BLaER1 treated with 17β-estradiol and CSF1 and Interleukin-3, amounts not matched to agents 10 nM and 100 nM (cell line): ENCODE results near the gene PGLYRP3.

Source experiments
- H3K27ac ChIP-seq, 11 experiments: shearing (Covaris generic); formaldehyde crosslinking; 2 replicates each; pipeline ENCODE4 v1.8.1; 2022
- H3K27me3 ChIP-seq, 11 experiments: shearing (Covaris generic); formaldehyde crosslinking; 2 replicates each; pipeline ENCODE4 v1.8.1; 2022
- H3K36me3 ChIP-seq, 11 experiments: shearing (Covaris generic); formaldehyde crosslinking; 2 replicates each; pipeline ENCODE4 v1.8.1; 2022
- H3K4me1 ChIP-seq, 10 experiments: shearing (Covaris generic); formaldehyde crosslinking; 2 replicates each; pipeline ENCODE4 v1.8.1; 2022
- H3K4me2 ChIP-seq, 11 experiments: shearing (Covaris generic); formaldehyde crosslinking; 2 replicates each; pipeline ENCODE4 v1.8.1; 2022
- H3K4me3 ChIP-seq, 10 experiments: shearing (Covaris generic); formaldehyde crosslinking; 2 replicates each; pipeline ENCODE4 v1.8.1; 2022
- H3K9ac ChIP-seq, 11 experiments: shearing (Covaris generic); formaldehyde crosslinking; 2 replicates each; pipeline ENCODE4 v1.8.1; 2022
- H3K9me3 ChIP-seq, 11 experiments: shearing (Covaris generic); formaldehyde crosslinking; replicated peaks in 1 of 11; 2 replicates each; pipeline ENCODE4 v1.8.1; 2022
- H4K20me1 ChIP-seq, 11 experiments: shearing (Covaris generic); formaldehyde crosslinking; 2 replicates each; pipeline ENCODE4 v1.8.1; 2022
- Cebpa-rat ChIP-seq, 11 experiments: shearing (Covaris generic); IDR thresholded peaks; 2 replicates each; pipeline ENCODE4 v1.8.1; 2022

The PGLYRP3 gene

DNA sequence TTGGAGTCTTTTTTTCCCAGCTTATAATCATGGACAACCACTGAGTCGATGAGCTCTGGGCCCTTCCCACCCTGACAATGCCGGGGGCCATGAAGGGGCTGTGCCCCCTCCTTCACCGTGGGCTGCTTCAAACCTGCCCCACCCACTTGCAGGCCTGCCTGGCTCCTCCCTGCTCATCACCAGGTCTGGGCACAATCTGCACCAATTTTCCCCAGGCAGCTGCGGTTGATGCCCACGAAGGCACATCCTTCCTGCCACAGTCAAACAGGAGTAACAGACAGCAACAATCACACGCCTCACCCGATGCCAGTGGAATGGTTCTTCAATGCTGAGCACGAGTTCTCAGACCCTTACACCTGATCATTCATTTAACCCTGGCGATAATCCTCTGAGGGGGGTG lies 18.9 kb downstream of the PGLYRP3 start:
- Histone ChIP-seq H3K27me3 (no peaks in the 10 kb centered on the region), H3K4me2 (peak overlapping the region; percentile 79 to 96 (median 88)), H3K4me3 (peak overlapping the region in 9 of 10 experiments; percentile 12 to 59 (median 42); a peak in 15 of 20 replicates), H3K4me1 (peaks cover 45 to 75% (median 67%) of the 10 kb centered on the region in 10 experiments), H3K9ac (peak overlapping the region in 8 of 11 experiments; percentile 46 to 72 (median 64); a peak in 15 of 22 replicates), H3K9me3 (peaks cover 0 to 24% (median 2%) of the 10 kb centered on the region in 11 experiments; a peak in 8 of 22 replicates), H4K20me1 (no peaks in the 10 kb centered on the region), H3K27ac (peak overlapping the region in 10 of 11 experiments; percentile 10 to 83 (median 73); a peak in 16 of 22 replicates), H3K36me3 (no peaks in the 10 kb centered on the region)
- TF ChIP-seq Cebpa-rat (IDR thresholded peaks at IDR 0.05) = no peak

DNA sequence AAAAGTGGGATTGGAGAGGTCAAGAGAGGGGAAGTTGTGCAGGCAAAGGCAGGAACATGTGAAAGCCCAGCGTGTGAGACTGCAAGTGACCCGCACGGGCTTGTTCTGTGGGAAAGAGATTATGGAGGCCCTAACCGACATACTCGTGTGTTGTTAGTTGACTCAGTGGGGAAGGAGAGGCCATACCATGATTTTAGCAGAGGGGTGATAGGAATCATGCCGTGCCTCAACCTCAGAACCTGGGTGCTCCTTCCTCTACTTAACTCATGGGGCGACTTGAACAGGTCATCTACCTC lies 19.3 kb downstream of the PGLYRP3 start:
- TF ChIP-seq Cebpa-rat (IDR thresholded peaks at IDR 0.05) = no peak
- Histone ChIP-seq H3K9me3 (peaks cover 0 to 27% (median 0%) of the 10 kb centered on the region in 11 experiments; a peak in 8 of 22 replicates), H3K4me2 (peak overlapping the region; percentile 79 to 96 (median 88)), H3K9ac (peak overlapping the region in 9 of 11 experiments; percentile 7 to 72 (median 59); a peak in 15 of 22 replicates), H3K36me3 (no peaks in the 10 kb centered on the region), H4K20me1 (no peaks in the 10 kb centered on the region), H3K4me3 (peak overlapping the region; percentile 0 to 59 (median 41); a peak in 17 of 20 replicates), H3K27ac (peak overlapping the region in 10 of 11 experiments; percentile 10 to 83 (median 73); a peak in 18 of 22 replicates), H3K27me3 (no peaks in the 10 kb centered on the region), H3K4me1 (peaks cover 45 to 75% (median 67%) of the 10 kb centered on the region in 10 experiments)

DNA sequence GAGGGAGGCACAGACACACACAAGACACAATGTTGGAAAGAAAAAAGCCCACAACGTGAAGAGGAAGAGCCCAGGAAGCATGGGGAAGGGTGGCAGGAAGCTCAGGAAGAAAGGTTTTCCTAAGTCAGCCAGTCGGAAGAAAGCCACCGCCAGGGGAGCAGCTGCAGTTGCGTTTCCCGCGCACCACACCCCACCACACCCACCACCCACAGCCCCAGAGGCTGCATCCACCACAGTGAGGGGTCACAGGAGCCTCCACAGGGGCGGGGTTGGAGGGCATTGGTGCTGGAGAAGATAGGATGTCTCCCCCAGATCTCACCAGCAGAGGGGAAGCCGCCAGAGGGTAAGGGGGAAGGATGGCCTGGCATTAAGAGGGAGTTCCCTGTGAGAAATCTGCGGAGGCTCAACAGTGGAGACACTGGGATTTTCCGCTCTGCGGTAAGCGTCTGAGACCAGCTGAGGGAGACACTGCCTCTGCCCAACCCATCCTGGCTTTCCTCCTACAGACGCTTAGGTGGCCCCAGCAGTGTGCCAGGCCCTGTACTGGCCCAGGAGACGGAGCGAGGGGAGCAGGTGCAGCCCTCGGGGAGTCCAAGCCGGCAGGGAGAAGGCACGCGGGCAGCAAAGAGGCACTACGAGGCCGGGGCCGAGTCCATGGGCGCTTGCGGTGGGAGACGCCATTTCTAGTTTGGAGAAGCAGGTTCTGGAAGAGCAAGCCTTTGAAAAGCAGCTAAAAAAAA lies 19.8 kb downstream of the PGLYRP3 start:
- Histone ChIP-seq H3K27me3 (no peaks in the 10 kb centered on the region), H4K20me1 (no peaks in the 10 kb centered on the region), H3K9ac (peak overlapping the region in 9 of 11 experiments; percentile 7 to 72 (median 59); a peak in 16 of 22 replicates), H3K9me3 (peaks cover 0 to 26% (median 0%) of the 10 kb centered on the region in 11 experiments; a peak in 8 of 22 replicates), H3K27ac (peak overlapping the region in 10 of 11 experiments; percentile 10 to 83 (median 73); a peak in 19 of 22 replicates), H3K4me1 (peaks cover 45 to 74% (median 67%) of the 10 kb centered on the region in 10 experiments), H3K36me3 (no peaks in the 10 kb centered on the region), H3K4me3 (peak overlapping the region; percentile 0 to 59 (median 41); a peak in 17 of 20 replicates), H3K4me2 (peak overlapping the region; percentile 79 to 96 (median 88))
- TF ChIP-seq Cebpa-rat (IDR thresholded peaks at IDR 0.05) = no peak

DNA sequence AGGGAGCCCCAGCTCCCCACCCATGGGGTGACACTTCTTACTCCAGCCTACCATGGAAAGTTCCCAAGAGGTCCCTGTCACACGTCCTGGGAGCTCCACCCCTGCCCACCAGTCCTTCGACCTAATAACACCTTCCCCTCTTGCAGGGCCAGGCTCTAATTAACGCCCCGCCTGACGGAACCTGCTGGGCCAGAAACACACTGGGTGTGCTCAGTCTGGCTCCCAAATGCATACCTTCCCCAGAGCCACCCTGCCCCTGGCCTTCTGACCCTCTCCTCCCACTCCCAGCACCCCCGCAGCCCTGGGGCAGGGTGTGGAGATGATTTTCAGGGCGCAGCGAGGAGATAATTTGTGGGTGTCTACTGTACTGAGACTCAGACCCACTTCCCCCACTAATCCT lies 20.6 kb downstream of the PGLYRP3 start:
- H3K9ac ChIP-seq = peak overlapping the region in 8 of 11 experiments; percentile 46 to 72 (median 64); a peak in 12 of 22 replicates
- H3K4me3 ChIP-seq = peak overlapping the region in 6 of 10 experiments; percentile 37 to 54 (median 46); a peak in 6 of 20 replicates
- H3K36me3 ChIP-seq = no peaks in the 10 kb centered on the region
- peak overlapping the region; percentile 79 to 96 (median 88) for H3K4me2 ChIP-seq
- peaks cover 0 to 22% (median 0%) of the 10 kb centered on the region in 11 experiments; a peak in 5 of 22 replicates for H3K9me3 ChIP-seq
- H3K27ac ChIP-seq = peak overlapping the region in 8 of 11 experiments; percentile 4 to 83 (median 76); a peak in 13 of 22 replicates
- H3K4me1 ChIP-seq = peaks cover 45 to 67% (median 61%) of the 10 kb centered on the region in 10 experiments
- H3K27me3 ChIP-seq = no peaks in the 10 kb centered on the region
- TF ChIP-seq Cebpa-rat (IDR thresholded peaks at IDR 0.05) = no peak
- H4K20me1 ChIP-seq = no peaks in the 10 kb centered on the region

DNA sequence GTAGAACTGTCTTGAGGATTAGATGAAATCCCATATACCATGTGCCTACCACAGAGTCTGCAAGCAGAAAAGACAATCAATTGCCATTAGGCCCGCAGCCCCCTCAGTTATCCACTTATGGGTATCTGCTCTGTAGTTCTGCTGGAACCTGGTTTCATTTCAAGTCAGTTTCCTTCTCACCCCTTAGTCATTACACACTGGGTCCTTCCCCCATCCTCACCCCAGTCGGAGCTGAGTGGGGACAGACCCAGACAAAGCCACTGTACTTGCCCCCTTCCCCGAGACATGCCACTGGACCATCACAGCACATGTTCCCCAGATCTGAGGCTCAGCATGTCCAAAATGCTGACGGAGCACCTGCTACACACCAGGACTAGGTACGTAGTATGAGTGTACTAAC lies 21.2 kb downstream of the PGLYRP3 start:
- H3K27me3 ChIP-seq = no peaks in the 10 kb centered on the region
- peak overlapping the region in 3 of 11 experiments; percentile 59 to 69 (median 69); a peak in 3 of 22 replicates for H3K9ac ChIP-seq
- TF ChIP-seq Cebpa-rat (IDR thresholded peaks at IDR 0.05) = no peak
- H3K4me3 ChIP-seq = no peak overlapping the region
- peak overlapping the region in 4 of 11 experiments; percentile 75 to 83 (median 79); a peak in 6 of 22 replicates for H3K27ac ChIP-seq
- H3K36me3 ChIP-seq = no peaks in the 10 kb centered on the region
- peaks cover 0 to 19% (median 0%) of the 10 kb centered on the region in 11 experiments; a peak in 5 of 22 replicates for H3K9me3 ChIP-seq
- H4K20me1 ChIP-seq = no peaks in the 10 kb centered on the region
- H3K4me2 ChIP-seq = peak overlapping the region; percentile 79 to 96 (median 88)
- H3K4me1 ChIP-seq = peaks cover 45 to 61% (median 54%) of the 10 kb centered on the region in 10 experiments

DNA sequence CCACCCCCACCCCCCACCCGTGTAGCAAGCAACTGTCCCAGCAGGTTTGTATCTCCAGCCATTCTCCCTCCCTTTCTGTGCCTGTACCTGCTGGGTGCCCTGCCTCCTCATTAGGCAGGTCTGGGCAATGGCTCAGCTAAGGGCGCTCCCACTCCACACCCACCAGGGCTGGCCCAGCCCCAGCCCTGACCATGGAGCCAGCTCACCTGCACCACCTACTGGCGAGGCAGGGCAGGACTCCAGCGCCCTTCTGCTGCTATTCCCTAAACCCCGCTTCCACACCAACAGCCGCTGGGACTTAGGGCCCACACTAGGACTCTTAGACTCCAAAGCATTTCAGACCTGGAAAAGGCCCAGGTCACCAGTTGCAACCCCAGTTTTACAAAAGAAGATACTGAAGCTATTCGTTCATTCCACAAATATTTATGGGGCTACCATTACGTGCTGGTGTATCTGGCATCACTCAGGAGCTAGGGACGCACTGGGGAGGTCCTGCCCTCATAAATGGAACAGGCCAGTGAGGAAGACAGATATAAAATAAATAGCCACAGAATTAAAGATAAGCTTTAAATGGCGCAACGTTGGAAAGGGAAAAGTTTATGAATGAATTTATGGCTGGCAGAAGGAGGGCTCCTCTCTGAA lies 24.0 kb downstream of the PGLYRP3 start:
- Histone ChIP-seq H3K9me3 (peaks cover 0 to 6% (median 0%) of the 10 kb centered on the region in 11 experiments; a peak in 2 of 22 replicates), H3K27me3 (no peaks in the 10 kb centered on the region), H3K9ac (no peak overlapping the region), H4K20me1 (no peaks in the 10 kb centered on the region), H3K4me3 (no peak overlapping the region), H3K4me1 (peaks cover 29 to 34% (median 30%) of the 10 kb centered on the region in 10 experiments), H3K4me2 (no peak overlapping the region), H3K36me3 (no peaks in the 10 kb centered on the region), H3K27ac (no peak overlapping the region)
- no peak for TF ChIP-seq Cebpa-rat (IDR thresholded peaks at IDR 0.05)

DNA sequence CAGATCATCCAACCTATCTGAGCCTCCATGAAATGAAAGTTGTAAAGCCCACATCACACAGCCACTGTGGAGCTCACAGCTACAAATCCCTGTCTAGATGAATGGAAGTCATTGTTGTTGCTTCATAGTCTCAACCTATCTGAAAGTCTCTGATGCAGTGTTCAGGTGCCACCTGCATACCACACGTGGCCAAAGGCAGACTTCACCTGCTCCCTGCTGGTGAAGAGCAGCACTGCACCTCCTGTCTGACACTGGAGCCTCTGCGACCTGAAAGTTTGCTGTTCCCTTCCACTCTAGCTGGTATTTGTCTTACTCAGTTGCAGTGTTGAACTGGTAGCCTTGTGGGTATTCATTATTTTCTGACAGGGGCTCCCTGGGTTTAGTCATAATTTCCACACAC lies 34.9 kb downstream of the PGLYRP3 start:
- Histone ChIP-seq H4K20me1 (no peaks in the 10 kb centered on the region), H3K4me2 (no peak overlapping the region), H3K9ac (no peak overlapping the region), H3K4me3 (no peak overlapping the region), H3K27ac (no peak overlapping the region), H3K4me1 (peaks cover 0 to 7% (median 0%) of the 10 kb centered on the region in 10 experiments; a peak in 3 of 20 replicates), H3K27me3 (no peaks in the 10 kb centered on the region), H3K36me3 (no peaks in the 10 kb centered on the region), H3K9me3 (no peaks in the 10 kb centered on the region)
- TF ChIP-seq Cebpa-rat (IDR thresholded peaks at IDR 0.05) = no peak

DNA sequence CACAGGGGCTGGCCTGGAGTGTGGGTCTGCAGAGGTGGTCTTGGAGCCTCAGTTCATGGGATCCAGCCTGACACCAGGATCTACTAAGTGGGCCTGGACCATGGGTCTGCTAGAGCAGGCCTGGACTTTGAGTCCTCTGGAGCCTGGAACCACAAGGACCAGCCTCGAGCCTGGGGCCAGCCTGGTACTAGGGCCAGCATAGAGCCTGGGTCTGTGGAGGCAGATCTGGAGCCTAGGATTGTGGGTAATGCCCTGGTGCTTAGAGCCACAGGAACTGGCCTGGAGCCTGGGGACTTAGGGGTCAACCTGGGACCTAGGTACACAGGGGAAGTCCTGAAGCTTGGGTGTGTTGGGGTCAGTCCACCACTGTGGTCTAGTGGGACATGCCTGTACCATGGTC lies 40.6 kb downstream of the PGLYRP3 start:
- H3K9me3 ChIP-seq = no peaks in the 10 kb centered on the region
- peaks cover 0 to 7% (median 0%) of the 10 kb centered on the region in 10 experiments; a peak in 2 of 20 replicates for H3K4me1 ChIP-seq
- H3K36me3 ChIP-seq = no peaks in the 10 kb centered on the region
- H3K27ac ChIP-seq = no peak overlapping the region
- TF ChIP-seq Cebpa-rat (IDR thresholded peaks at IDR 0.05) = no peak
- H3K27me3 ChIP-seq = no peaks in the 10 kb centered on the region
- no peak overlapping the region for H3K4me3 ChIP-seq
- no peaks in the 10 kb centered on the region for H4K20me1 ChIP-seq
- no peak overlapping the region for H3K9ac ChIP-seq
- H3K4me2 ChIP-seq = no peak overlapping the region

DNA sequence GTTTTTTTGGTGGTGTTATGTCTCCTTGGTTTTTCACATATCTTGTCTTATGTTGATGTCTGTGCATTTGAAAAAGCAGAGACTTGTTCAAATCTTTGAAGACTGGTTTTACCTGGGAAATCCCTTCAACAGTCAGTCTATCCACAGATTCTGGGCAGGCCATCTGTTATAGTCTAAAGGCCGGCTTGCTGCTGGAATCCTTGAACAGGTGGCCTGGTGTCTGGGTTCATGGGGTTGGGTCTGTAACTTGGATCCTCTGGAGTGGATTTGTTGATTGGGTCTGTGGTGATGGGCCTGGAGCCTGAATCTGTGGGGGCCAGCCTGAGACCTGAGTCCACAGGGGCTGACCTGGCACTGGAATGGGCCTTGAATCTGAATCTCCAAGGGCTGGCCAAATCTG lies 41.0 kb downstream of the PGLYRP3 start:
- Histone ChIP-seq H3K27me3 (no peaks in the 10 kb centered on the region), H3K4me3 (no peak overlapping the region), H4K20me1 (no peaks in the 10 kb centered on the region), H3K9me3 (no peaks in the 10 kb centered on the region), H3K4me1 (peaks cover 0 to 7% (median 0%) of the 10 kb centered on the region in 10 experiments; a peak in 2 of 20 replicates), H3K9ac (no peak overlapping the region), H3K4me2 (no peak overlapping the region), H3K27ac (no peak overlapping the region), H3K36me3 (no peaks in the 10 kb centered on the region)
- no peak for TF ChIP-seq Cebpa-rat (IDR thresholded peaks at IDR 0.05)
